Measurements from ENCODE around the gene RASSF5.

The RASSF5 gene

DNA sequence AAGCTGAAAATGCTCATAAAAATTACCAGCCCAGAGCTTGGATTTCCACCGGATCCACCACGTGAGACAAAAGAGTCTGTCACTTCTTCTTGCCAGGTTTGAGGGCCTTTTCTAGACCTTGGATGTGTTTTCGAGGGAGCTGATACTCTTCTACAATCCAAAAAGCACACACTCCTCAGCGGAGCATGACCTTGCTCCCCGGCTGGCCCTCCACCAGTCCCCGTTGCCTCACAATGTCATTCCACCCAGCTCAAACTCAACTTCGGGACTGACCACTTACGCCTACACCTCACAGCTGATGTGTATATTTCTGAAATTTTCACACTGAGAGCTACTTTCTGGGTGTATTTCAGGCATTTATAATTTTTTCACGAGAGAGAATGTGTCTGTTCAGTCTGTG lies 84.4 kb downstream of the RASSF5 start:
- TF ChIP-seq POU2F2 (IDR thresholded peaks at IDR 0.05; ENCODE audit: low read depth, low read length) (no peak), TAF1 (IDR thresholded peaks at IDR 0.05; ENCODE audit: low read depth, low read length) (no peak), PAX5 (IDR thresholded peaks at IDR 0.05; ENCODE audit: insufficient read depth, low read length, severe bottlenecking) (no peak), POLR2A (IDR thresholded peaks at IDR 0.05; ENCODE audit: low read depth, low read length) (no peak), POLR2AphosphoS5 (IDR thresholded peaks at IDR 0.05; ENCODE audit: low read depth, low read length) (no peak), SPI1 (IDR thresholded peaks at IDR 0.05; ENCODE audit: low read depth, low read length) (no peak)
- FAIRE-seq, result no peak
- DNase-seq (ENCODE audit: insufficient read length, low spot score), result no peak

DNA sequence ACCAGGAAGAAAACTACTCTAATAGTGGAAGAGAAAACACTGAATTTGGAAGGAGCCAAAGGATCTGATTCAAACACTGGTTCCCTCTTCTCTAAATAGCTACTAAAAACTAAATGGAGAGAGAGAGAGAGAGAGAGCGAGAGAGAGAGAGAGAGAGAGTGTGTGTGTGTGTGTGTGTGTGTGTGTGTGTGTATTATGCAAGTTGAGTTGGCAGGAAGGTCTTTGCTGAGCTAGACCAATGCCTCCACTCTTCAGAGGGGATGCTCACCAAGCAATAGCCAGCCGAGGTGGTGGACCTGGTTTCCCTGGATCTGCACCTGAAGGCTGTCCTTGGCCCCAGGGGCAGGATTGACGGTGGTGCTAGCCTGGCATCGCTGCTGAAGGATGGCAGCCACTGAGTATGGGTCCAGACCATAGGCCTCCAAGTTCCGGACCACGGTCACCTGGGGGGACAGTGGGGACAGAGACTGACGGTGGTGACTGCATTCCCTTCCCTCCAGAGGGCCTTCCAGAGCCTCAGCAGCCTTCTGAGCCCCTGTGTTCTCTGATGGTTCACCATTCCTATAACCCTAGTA lies 86.1 kb downstream of the RASSF5 start:
- TF ChIP-seq POLR2A (IDR thresholded peaks at IDR 0.05; ENCODE audit: low read depth, low read length) (no peak), TAF1 (IDR thresholded peaks at IDR 0.05; ENCODE audit: low read depth, low read length) (no peak), SPI1 (IDR thresholded peaks at IDR 0.05; ENCODE audit: low read depth, low read length) (no peak), POLR2AphosphoS5 (IDR thresholded peaks at IDR 0.05; ENCODE audit: low read depth, low read length) (no peak)
- no peak for DNase-seq (ENCODE audit: insufficient read length, low spot score)
- no peak for FAIRE-seq

DNA sequence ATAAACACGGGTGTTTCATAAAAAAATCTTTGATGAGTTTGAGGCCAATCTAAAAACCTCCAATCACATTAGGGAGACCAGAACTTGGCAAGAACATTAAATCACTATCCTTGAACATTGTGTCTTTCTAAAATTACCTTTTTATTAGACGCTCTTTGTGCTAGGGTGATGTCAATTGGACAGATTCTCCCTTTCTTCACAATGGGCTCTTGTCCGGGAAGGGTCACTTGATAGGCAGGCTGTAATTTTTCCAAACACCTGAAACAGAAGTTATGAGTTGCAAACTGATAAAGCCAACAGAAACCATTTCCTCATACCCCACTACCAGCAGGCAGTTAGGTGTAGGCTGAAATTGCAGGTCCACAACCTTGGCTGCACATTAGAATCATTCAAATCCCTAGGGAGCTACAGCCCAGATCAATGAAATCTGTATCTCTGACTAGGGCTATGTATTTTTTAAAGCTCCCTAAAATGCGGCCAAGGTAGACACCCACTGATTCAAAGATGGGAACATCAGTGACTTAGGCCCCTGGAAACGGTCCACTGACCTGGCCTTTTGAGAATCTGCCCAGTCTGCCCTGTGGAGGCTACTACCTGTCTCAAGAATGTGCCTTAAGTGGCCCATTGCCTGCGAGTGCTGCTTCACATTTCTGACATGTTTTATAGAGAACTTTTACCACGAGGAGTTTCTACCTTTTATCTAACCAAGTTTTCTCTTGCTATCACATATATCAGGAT lies 88.4 kb downstream of the RASSF5 start:
- DNase-seq (ENCODE audit: insufficient read length, low spot score), result no peak
- no peak for FAIRE-seq
- TF ChIP-seq POU2F2 (IDR thresholded peaks at IDR 0.05; ENCODE audit: low read depth, low read length) (no peak), TAF1 (IDR thresholded peaks at IDR 0.05; ENCODE audit: low read depth, low read length) (no peak), POLR2A (IDR thresholded peaks at IDR 0.05; ENCODE audit: low read depth, low read length) (no peak)

GRCh38 chr1:206596319-206596666 lies 89.0 kb downstream of the RASSF5 start:
- TF ChIP-seq POU2F2 (IDR thresholded peaks at IDR 0.05; ENCODE audit: low read depth, low read length), result no peak
- no peak for TF ChIP-seq SPI1 (IDR thresholded peaks at IDR 0.05; ENCODE audit: low read depth, low read length)
- no peak for TF ChIP-seq TAF1 (IDR thresholded peaks at IDR 0.05; ENCODE audit: low read depth, low read length)
- no peak for TF ChIP-seq PAX5 (IDR thresholded peaks at IDR 0.05; ENCODE audit: insufficient read depth, low read length, severe bottlenecking)
- no peak for TF ChIP-seq POLR2A (IDR thresholded peaks at IDR 0.05; ENCODE audit: low read depth, low read length)
- TF ChIP-seq POLR2AphosphoS5 (IDR thresholded peaks at IDR 0.05; ENCODE audit: low read depth, low read length), result no peak
- DNase-seq (ENCODE audit: insufficient read length, low spot score), result no peak
- no peak for FAIRE-seq

- DNase-seq (ENCODE audit: insufficient read length, low spot score) (no peak), FAIRE-seq (no peak)
- TF ChIP-seq POLR2A (IDR thresholded peaks at IDR 0.05; ENCODE audit: low read depth, low read length) (no peak), SPI1 (IDR thresholded peaks at IDR 0.05; ENCODE audit: low read depth, low read length) (no peak), POU2F2 (IDR thresholded peaks at IDR 0.05; ENCODE audit: low read depth, low read length) (no peak), POLR2AphosphoS5 (IDR thresholded peaks at IDR 0.05; ENCODE audit: low read depth, low read length) (no peak), PAX5 (IDR thresholded peaks at IDR 0.05; ENCODE audit: insufficient read depth, low read length, severe bottlenecking) (no peak), TAF1 (IDR thresholded peaks at IDR 0.05; ENCODE audit: low read depth, low read length) (no peak)
Measured at GRCh38 chr1:206600527-206600926, 93.2 kb downstream of the RASSF5 start.

- FAIRE-seq, result no peak
- no peak for TF ChIP-seq PAX5 (IDR thresholded peaks at IDR 0.05; ENCODE audit: insufficient read depth, low read length, severe bottlenecking)
- TF ChIP-seq TAF1 (IDR thresholded peaks at IDR 0.05; ENCODE audit: low read depth, low read length), result no peak
- no peak for TF ChIP-seq POLR2A (IDR thresholded peaks at IDR 0.05; ENCODE audit: low read depth, low read length)
- TF ChIP-seq POLR2AphosphoS5 (IDR thresholded peaks at IDR 0.05; ENCODE audit: low read depth, low read length), result no peak
- no peak for TF ChIP-seq POU2F2 (IDR thresholded peaks at IDR 0.05; ENCODE audit: low read depth, low read length)
- no peak for TF ChIP-seq SPI1 (IDR thresholded peaks at IDR 0.05; ENCODE audit: low read depth, low read length)
- no peak for DNase-seq (ENCODE audit: insufficient read length, low spot score)
Measured at GRCh38 chr1:206604861-206605260, 97.5 kb downstream of the RASSF5 start.

DNA sequence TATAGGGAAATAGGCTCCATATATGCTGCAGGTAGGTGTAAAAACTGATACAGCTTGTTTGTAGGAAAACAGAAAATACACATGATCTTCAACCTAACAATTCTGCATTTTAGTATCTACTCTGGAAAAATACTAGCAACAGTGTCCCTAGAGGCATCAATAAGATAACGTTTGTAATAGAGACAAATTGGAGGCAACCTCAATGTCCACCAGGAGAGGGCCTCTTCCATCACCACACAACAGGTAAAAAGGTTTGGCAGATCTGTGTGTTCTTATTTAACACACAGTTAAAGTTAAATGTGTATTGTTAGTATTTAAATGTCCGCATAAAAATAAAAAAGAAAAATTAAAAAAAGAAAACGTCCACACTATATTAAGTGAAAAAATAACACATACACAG lies 99.5 kb downstream of the RASSF5 start:
- FAIRE-seq, result peak; percentile 26

DNA sequence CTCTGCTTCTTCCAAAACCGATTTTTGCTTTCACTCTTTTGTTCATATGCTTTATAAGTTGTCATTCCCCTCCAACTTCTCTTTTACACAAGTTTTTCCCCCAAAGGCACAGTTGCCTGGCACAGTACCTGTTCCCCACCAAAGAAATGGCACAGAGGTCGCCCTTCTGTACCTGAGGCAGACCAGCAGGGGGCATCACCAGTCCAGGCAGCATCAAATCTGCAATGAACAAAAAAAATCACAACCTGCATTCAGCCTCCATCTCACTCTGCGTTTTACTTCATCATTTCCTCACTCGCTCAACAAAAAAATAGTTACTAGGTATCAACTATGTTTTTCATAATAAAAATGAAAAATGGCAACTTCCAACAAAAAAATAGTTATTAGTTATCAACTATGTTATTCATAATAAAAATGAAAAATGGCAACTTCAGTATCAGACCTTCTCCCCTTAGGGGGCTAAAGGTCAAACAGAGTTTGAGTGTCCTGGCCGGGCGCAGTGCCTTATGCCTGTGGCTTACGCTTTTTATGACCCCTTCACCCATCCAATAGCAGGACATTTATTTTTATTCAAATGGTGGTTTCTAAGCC lies 100.9 kb downstream of the RASSF5 start:
- no peak for TF ChIP-seq PAX5 (IDR thresholded peaks at IDR 0.05; ENCODE audit: insufficient read depth, low read length, severe bottlenecking)
- no peak for TF ChIP-seq SPI1 (IDR thresholded peaks at IDR 0.05; ENCODE audit: low read depth, low read length)
- no peak for TF ChIP-seq TAF1 (IDR thresholded peaks at IDR 0.05; ENCODE audit: low read depth, low read length)
- TF ChIP-seq POLR2A (IDR thresholded peaks at IDR 0.05; ENCODE audit: low read depth, low read length), result no peak
- FAIRE-seq (peak; percentile 81), DNase-seq (ENCODE audit: insufficient read length, low spot score) (no peak)

More for the DNA sequence above, 99.5 kb downstream of the RASSF5 start:
- no peak for DNase-seq (ENCODE audit: insufficient read length, low spot score)
- TF ChIP-seq SPI1 (IDR thresholded peaks at IDR 0.05; ENCODE audit: low read depth, low read length), result no peak
- TF ChIP-seq TAF1 (IDR thresholded peaks at IDR 0.05; ENCODE audit: low read depth, low read length), result no peak
- TF ChIP-seq PAX5 (IDR thresholded peaks at IDR 0.05; ENCODE audit: insufficient read depth, low read length, severe bottlenecking), result no peak
- TF ChIP-seq POLR2AphosphoS5 (IDR thresholded peaks at IDR 0.05; ENCODE audit: low read depth, low read length), result no peak
- TF ChIP-seq POU2F2 (IDR thresholded peaks at IDR 0.05; ENCODE audit: low read depth, low read length), result no peak
- no peak for TF ChIP-seq POLR2A (IDR thresholded peaks at IDR 0.05; ENCODE audit: low read depth, low read length)

GRCh38 chr1:206609229-206609991 lies 102.1 kb downstream of the RASSF5 start:
- DNase-seq (ENCODE audit: insufficient read length, low spot score), result no peak
- TF ChIP-seq PAX5 (IDR thresholded peaks at IDR 0.05; ENCODE audit: insufficient read depth, low read length, severe bottlenecking), result no peak
- peak; percentile 73 for TF ChIP-seq SPI1 (IDR thresholded peaks at IDR 0.05; ENCODE audit: low read depth, low read length)
- TF ChIP-seq TAF1 (IDR thresholded peaks at IDR 0.05; ENCODE audit: low read depth, low read length), result no peak
- TF ChIP-seq POLR2AphosphoS5 (IDR thresholded peaks at IDR 0.05; ENCODE audit: low read depth, low read length), result no peak
- FAIRE-seq, result peak; percentile 40

Measured in GM12891 (cell line).